SK-N-SH treated with all-trans-retinoic acid at 6 μM for 48 hours (cell line): Measurements from ENCODE around the gene AKR1E2.

ENCODE experiments used
- ATAC-seq: fragments of 200-7000 bp; cut with Tn5 transposase; 3 replicates; pipeline ENCODE4 v1.9.1; 2020; ENCODE audit warnings: mild to moderate bottlenecking, moderate library complexity
- ARNTL ChIP-seq: fragments of 450-650 bp; formaldehyde crosslinking; IDR thresholded peaks from 2 replicates; pipeline ENCODE4 v1.5.0; 2020; ENCODE audit warnings: low read depth, mild to moderate bottlenecking, moderate library complexity, borderline replicate concordance
- BACH2 ChIP-seq: fragments of 250-450 bp; sonication (Bioruptor Pico); IDR thresholded peaks from 2 replicates; pipeline ENCODE4 v1.9.0; 2021; ENCODE audit warnings: mild to moderate bottlenecking, borderline replicate concordance
- CSDC2 ChIP-seq: fragments of 250-450 bp; sonication (Bioruptor Pico); IDR thresholded peaks from 2 replicates; pipeline ENCODE4 v1.5.0; 2020; ENCODE audit warnings: mild to moderate bottlenecking, moderate library complexity
- CSRNP3 ChIP-seq: fragments of 250-450 bp; sonication (Bioruptor Pico); IDR thresholded peaks from 2 replicates; pipeline ENCODE4 v1.5.1; 2021; ENCODE audit warnings: mild to moderate bottlenecking, moderate library complexity
- ISL1 ChIP-seq: fragments of 250-450 bp; sonication (Bioruptor Pico); IDR thresholded peaks from 2 replicates; pipeline ENCODE4 v2.1.2; 2022; ENCODE audit warnings: mild to moderate bottlenecking, moderate library complexity
- PPARA ChIP-seq: fragments of 250-450 bp; sonication (Bioruptor Pico); IDR thresholded peaks from 2 replicates; pipeline ENCODE4 v1.5.0; 2020; ENCODE audit warnings: mild to moderate bottlenecking, borderline replicate concordance
- RARB ChIP-seq: fragments of 250-450 bp; sonication (Bioruptor Pico); IDR thresholded peaks from 2 replicates; pipeline ENCODE4 v1.8.0; 2021; ENCODE audit warnings: mild to moderate bottlenecking, moderate library complexity
- TCF4 ChIP-seq: fragments of 250-450 bp; sonication (Bioruptor Pico); IDR thresholded peaks from 2 replicates; pipeline ENCODE4 v1.8.0; 2021; ENCODE audit warnings: mild to moderate bottlenecking, moderate library complexity, borderline replicate concordance
- TOX ChIP-seq: fragments of 250-450 bp; sonication (Bioruptor Pico); IDR thresholded peaks from 2 replicates; pipeline ENCODE4 v1.8.0; 2021; ENCODE audit warnings: mild to moderate bottlenecking, moderate library complexity, borderline replicate concordance
- ZC3H10 ChIP-seq: fragments of 250-450 bp; sonication (Bioruptor Pico); IDR thresholded peaks from 2 replicates; pipeline ENCODE4 v1.5.1; 2021; ENCODE audit warnings: mild to moderate bottlenecking, moderate library complexity
- ZFP3 ChIP-seq: fragments of 250-450 bp; sonication (Bioruptor Pico); IDR thresholded peaks from 2 replicates; pipeline ENCODE4 v1.5.0; 2020; ENCODE audit warnings: mild to moderate bottlenecking, moderate library complexity
- ZNF70 ChIP-seq: fragments of 450-650 bp; formaldehyde crosslinking; IDR thresholded peaks from 2 replicates; pipeline ENCODE4 v1.5.0; 2020; ENCODE audit warnings: mild to moderate bottlenecking, moderate library complexity
- ZNF8 ChIP-seq: fragments of 450-650 bp; formaldehyde crosslinking; IDR thresholded peaks from 2 replicates; pipeline ENCODE4 v1.5.0; 2020; ENCODE audit warnings: mild to moderate bottlenecking, moderate library complexity
- TF ChIP-seq, protein P1 (sequence below): fragments of 250-450 bp; sonication (Bioruptor Pico); IDR thresholded peaks from 2 replicates; pipeline ENCODE4 v1.5.1; 2020; ENCODE audit warnings: low read depth, mild to moderate bottlenecking, moderate library complexity
- TF ChIP-seq, protein P2 (sequence below): fragments of 250-450 bp; sonication (Bioruptor Pico); IDR thresholded peaks from 2 replicates; pipeline ENCODE4 v1.8.0; 2021; ENCODE audit warnings: low read depth, mild to moderate bottlenecking, moderate library complexity, borderline replicate concordance
- TF ChIP-seq, protein P3 (sequence below): fragments of 250-450 bp; sonication (Bioruptor Pico); IDR thresholded peaks from 2 replicates; pipeline ENCODE4 v1.8.0; 2020; ENCODE audit warnings: mild to moderate bottlenecking, moderate library complexity, borderline replicate concordance

AKR1E2 gene

GRCh38 chr10:4820804-4821401 is 5.1 kb upstream of the AKR1E2 start:
- TF ChIP-seq PPARA (no peak), ZNF8 (CRISPR knock-in tag) (no peak), CSRNP3 (no peak), ARNTL (CRISPR knock-in tag) (no peak), BACH2 (no peak), ZC3H10 (no peak), TOX (no peak), ISL1 (CRISPR knock-in tag) (no peak), RARB (CRISPR knock-in tag) (no peak), ZFP3 (no peak)
- TF ChIP-seq, protein P1, sequence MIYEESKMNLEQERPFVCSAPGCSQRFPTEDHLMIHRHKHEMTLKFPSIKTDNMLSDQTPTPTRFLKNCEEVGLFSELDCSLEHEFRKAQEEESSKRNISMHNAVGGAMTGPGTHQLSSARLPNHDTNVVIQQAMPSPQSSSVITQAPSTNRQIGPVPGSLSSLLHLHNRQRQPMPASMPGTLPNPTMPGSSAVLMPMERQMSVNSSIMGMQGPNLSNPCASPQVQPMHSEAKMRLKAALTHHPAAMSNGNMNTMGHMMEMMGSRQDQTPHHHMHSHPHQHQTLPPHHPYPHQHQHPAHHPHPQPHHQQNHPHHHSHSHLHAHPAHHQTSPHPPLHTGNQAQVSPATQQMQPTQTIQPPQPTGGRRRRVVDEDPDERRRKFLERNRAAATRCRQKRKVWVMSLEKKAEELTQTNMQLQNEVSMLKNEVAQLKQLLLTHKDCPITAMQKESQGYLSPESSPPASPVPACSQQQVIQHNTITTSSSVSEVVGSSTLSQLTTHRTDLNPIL (CRISPR knock-in tag), result no peak
- TF ChIP-seq, protein P2, sequence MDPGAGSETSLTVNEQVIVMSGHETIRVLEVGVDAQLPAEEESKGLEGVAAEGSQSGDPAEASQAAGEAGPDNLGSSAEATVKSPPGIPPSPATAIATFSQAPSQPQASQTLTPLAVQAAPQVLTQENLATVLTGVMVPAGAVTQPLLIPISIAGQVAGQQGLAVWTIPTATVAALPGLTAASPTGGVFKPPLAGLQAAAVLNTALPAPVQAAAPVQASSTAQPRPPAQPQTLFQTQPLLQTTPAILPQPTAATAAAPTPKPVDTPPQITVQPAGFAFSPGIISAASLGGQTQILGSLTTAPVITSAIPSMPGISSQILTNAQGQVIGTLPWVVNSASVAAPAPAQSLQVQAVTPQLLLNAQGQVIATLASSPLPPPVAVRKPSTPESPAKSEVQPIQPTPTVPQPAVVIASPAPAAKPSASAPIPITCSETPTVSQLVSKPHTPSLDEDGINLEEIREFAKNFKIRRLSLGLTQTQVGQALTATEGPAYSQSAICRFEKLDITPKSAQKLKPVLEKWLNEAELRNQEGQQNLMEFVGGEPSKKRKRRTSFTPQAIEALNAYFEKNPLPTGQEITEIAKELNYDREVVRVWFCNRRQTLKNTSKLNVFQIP (CRISPR knock-in tag), result no peak
- TF ChIP-seq, protein P3, sequence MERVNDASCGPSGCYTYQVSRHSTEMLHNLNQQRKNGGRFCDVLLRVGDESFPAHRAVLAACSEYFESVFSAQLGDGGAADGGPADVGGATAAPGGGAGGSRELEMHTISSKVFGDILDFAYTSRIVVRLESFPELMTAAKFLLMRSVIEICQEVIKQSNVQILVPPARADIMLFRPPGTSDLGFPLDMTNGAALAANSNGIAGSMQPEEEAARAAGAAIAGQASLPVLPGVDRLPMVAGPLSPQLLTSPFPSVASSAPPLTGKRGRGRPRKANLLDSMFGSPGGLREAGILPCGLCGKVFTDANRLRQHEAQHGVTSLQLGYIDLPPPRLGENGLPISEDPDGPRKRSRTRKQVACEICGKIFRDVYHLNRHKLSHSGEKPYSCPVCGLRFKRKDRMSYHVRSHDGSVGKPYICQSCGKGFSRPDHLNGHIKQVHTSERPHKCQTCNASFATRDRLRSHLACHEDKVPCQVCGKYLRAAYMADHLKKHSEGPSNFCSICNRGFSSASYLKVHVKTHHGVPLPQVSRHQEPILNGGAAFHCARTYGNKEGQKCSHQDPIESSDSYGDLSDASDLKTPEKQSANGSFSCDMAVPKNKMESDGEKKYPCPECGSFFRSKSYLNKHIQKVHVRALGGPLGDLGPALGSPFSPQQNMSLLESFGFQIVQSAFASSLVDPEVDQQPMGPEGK (CRISPR knock-in tag), result no peak

GRCh38 chr10:4822208-4822607 is 3.8 kb upstream of the AKR1E2 start:
- ATAC-seq, result no peak

More at GRCh38 chr10:4820804-4821401, 5.1 kb upstream of the AKR1E2 start:
- ATAC-seq, result no peak

More at GRCh38 chr10:4822208-4822607, 3.8 kb upstream of the AKR1E2 start:
- TF ChIP-seq CSDC2 (CRISPR knock-in tag), result no peak
- no peak for TF ChIP-seq TOX
- no peak for TF ChIP-seq ZC3H10
- TF ChIP-seq ZNF70, result no peak
- TF ChIP-seq, protein P2 (CRISPR knock-in tag), result no peak
- TF ChIP-seq TCF4 (CRISPR knock-in tag), result no peak
- no peak for TF ChIP-seq CSRNP3
- TF ChIP-seq, protein P1 (CRISPR knock-in tag), result no peak
- no peak for TF ChIP-seq PPARA
